ENCODE measurements around the gene LRRC46. TPM values are rescaled to one million over a fixed set of nuclear protein-coding genes. Genes with fewer than 3 reads are reported as not detected.

Gene LRRC46
- total and polyA plus RNA-seq, 2 of the 4 experiments (the other 2 are of a cell fraction) = 0.77 TPM; not detected in 1

- H3K36me3 ChIP-seq (ENCODE audit: control insufficient read depth, insufficient read depth, low read length) = peaks cover 48% of the 10 kb centered on the region
- in situ Hi-C loops (cut with MboI; ENCODE audit: low sequenced_read_pairs) = no loop called here
- ChIA-PET POLR2A (ENCODE audit: unreplicated experiment) (no interaction called here), CTCF (no interaction called here)
- ATAC-seq (ENCODE audit: low read depth) = no peak
- no peak for TF ChIP-seq SMC3 (IDR thresholded peaks at IDR 0.05; ENCODE audit: low read depth, low read length)
- no peak for TF ChIP-seq RAD21 (IDR thresholded peaks at IDR 0.05; ENCODE audit: low read length)
- TF ChIP-seq NFE2L2 (IDR thresholded peaks at IDR 0.05; ENCODE audit: low read depth, low read length) = no peak
- no peak for TF ChIP-seq MAZ (IDR thresholded peaks at IDR 0.05; ENCODE audit: borderline replicate concordance, low read depth, low read length)
- TF ChIP-seq RFX5 (IDR thresholded peaks at IDR 0.05; ENCODE audit: low read depth, low read length) = no peak
- TF ChIP-seq MAFK (IDR thresholded peaks at IDR 0.05; ENCODE audit: low read depth, low read length) = no peak
- no peak for TF ChIP-seq CEBPB (IDR thresholded peaks at IDR 0.05; ENCODE audit: low read depth, low read length)
- no peak for TF ChIP-seq CHD1 (IDR thresholded peaks at IDR 0.05; ENCODE audit: low read depth, low read length)
- no peak for TF ChIP-seq USF2 (IDR thresholded peaks at IDR 0.05; ENCODE audit: low read depth, low read length)
- TF ChIP-seq POLR2A (IDR thresholded peaks at IDR 0.05; ENCODE audit: low read depth, low read length) = no peak
- no peak for TF ChIP-seq MXI1 (IDR thresholded peaks at IDR 0.05; ENCODE audit: borderline replicate concordance, low read depth, low read length)
- no peak for TF ChIP-seq RCOR1 (IDR thresholded peaks at IDR 0.05; ENCODE audit: insufficient replicate concordance, low read length)
- no peak for TF ChIP-seq ELK1 (IDR thresholded peaks at IDR 0.05; ENCODE audit: borderline replicate concordance, low read depth, low read length)
- TF ChIP-seq CTCF (conservative IDR thresholded peaks at IDR 0.05; ENCODE audit: low read depth, low read length) = no peak
- TF ChIP-seq FOS (IDR thresholded peaks at IDR 0.05; ENCODE audit: low read depth, low read length) = no peak
- no TSS peak for BruUV-seq (replicated peaks)
- WGBS, 2 experiments (ENCODE audit: extremely low coverage in 2 of 2, insufficient read length in 1 of 2) = no CpG with 5 or more reads among the region's 12 CpGs
- no peak overlapping the region for H2BK15ac ChIP-seq (ENCODE audit: low read depth, low read length)
- H2BK5ac ChIP-seq (ENCODE audit: low read depth, low read length, poor library complexity, severe bottlenecking) = no peak overlapping the region
- peaks cover 11% of the 10 kb centered on the region; the same call in 1 of the 2 replicates for H3K4me1 ChIP-seq (ENCODE audit: control insufficient read depth, insufficient read depth, low read length)
- intact Hi-C loops (cut with micrococcal nuclease) = no loop called here
- no peak overlapping the region for H3K4ac ChIP-seq (ENCODE audit: low read depth, low read length)
- H3K18ac ChIP-seq (ENCODE audit: low read depth, low read length) = no peak overlapping the region
- peak overlapping the region; percentile 25 for H2AK9ac ChIP-seq (replicated peaks; ENCODE audit: low read depth, low read length, poor library complexity)
- dilution Hi-C loops (cut with HindIII; ENCODE audit: low sequenced_read_pairs, unreplicated experiment) = no loop called here
- peaks cover 0 to 17% of the 10 kb centered on the region in 2 experiments; a peak in 1 of 4 replicates for H3K79me1 ChIP-seq (ENCODE audit: low read depth in 1 of 2, low read length in 2 of 2)
- H3K23ac ChIP-seq (ENCODE audit: low read depth, low read length) = no peak overlapping the region
- H3K27me3 ChIP-seq (ENCODE audit: control insufficient read depth, insufficient read depth, low read length) = no peaks in the 10 kb centered on the region
- H3K9ac ChIP-seq (ENCODE audit: low read depth, low read length) = no peak overlapping the region
- no peak overlapping the region; the same call in 1 of the 2 replicates for H3K4me2 ChIP-seq (ENCODE audit: low read depth, low read length)
- no peak overlapping the region for H3K4me3 ChIP-seq (ENCODE audit: insufficient read depth, low read depth, low read length)
- H4K20me1 ChIP-seq (ENCODE audit: insufficient read depth, low read length) = no peaks in the 10 kb centered on the region
- H3K9me1 ChIP-seq (ENCODE audit: insufficient read depth, low read length) = 0 out of 2 replicates have a peak, but pooled peaks cover 4% of the 10 kb centered on the region
- H2AK5ac ChIP-seq (ENCODE audit: low read depth, low read length) = no peak overlapping the region
- no peak overlapping the region for H2BK20ac ChIP-seq (ENCODE audit: low read depth, low read length)
- H3K27ac ChIP-seq (ENCODE audit: insufficient read depth, low read length) = no peak overlapping the region
- no peak overlapping the region for H3K14ac ChIP-seq (replicated peaks; ENCODE audit: low read depth, low read length)
- H4K5ac ChIP-seq (ENCODE audit: low read depth, low read length) = no peak overlapping the region
- H3K56ac ChIP-seq (ENCODE audit: extremely low read depth, insufficient read depth, low read length) = no peak overlapping the region
- H4K8ac ChIP-seq (ENCODE audit: low read depth in 2 of 2, low read length in 2 of 2) = no peak overlapping the region
- no peaks in the 10 kb centered on the region for H3K9me3 ChIP-seq (ENCODE audit: control insufficient read depth, insufficient read depth, low read length)
- H2AFZ ChIP-seq (replicated peaks; ENCODE audit: low read length, poor library complexity) = no peak overlapping the region
- no peak overlapping the region for H2BK120ac ChIP-seq (ENCODE audit: low read depth, low read length)
- no peak for DNase-seq
- no peak overlapping the region for H4K91ac ChIP-seq (ENCODE audit: insufficient read depth, low read depth, low read length)
These were observed 11.3 kb upstream of the LRRC46 start for GRCh38 chr17:47820033-47820789.

Measured in IMR-90 (cell line).